Transverse colon (tissue), 4 donors: ENCODE results near the gene KPRP.

Source experiments
- CTCF ChIP-seq, 5 experiments: fragments of 200-600 bp in 3 of 5; fragments of 450-650 bp in 2 of 5; sonication (generic) in 3 of 5; IDR thresholded peaks; 1 replicate in 2 of 5; 2 replicates in 3 of 5; pipeline ENCODE4 v1.5.1; 2016 to 2017; ENCODE audit warnings: antibody characterized with exemption in 5 of 5, inconsistent platforms in 3 of 5, mild to moderate bottlenecking in 2 of 5, moderate library complexity in 1 of 5
- EP300 ChIP-seq: sonication (generic); formaldehyde crosslinking; IDR thresholded peaks from one replicate; pipeline ENCODE4 v1.6.1; 2017; ENCODE audit warnings: antibody characterized with exemption, low read depth
- POLR2A ChIP-seq: fragments of 450-650 bp; IDR thresholded peaks from one replicate; pipeline ENCODE4 v1.6.1; 2016; ENCODE audit warnings: antibody characterized with exemption, mild to moderate bottlenecking, moderate library complexity
- POLR2AphosphoS5 ChIP-seq, 3 donors: sonication (generic); formaldehyde crosslinking; IDR thresholded peaks; one replicate each; pipeline ENCODE4 v1.6.1; 2016; ENCODE audit warnings: antibody characterized with exemption in 3 of 3

DNA sequence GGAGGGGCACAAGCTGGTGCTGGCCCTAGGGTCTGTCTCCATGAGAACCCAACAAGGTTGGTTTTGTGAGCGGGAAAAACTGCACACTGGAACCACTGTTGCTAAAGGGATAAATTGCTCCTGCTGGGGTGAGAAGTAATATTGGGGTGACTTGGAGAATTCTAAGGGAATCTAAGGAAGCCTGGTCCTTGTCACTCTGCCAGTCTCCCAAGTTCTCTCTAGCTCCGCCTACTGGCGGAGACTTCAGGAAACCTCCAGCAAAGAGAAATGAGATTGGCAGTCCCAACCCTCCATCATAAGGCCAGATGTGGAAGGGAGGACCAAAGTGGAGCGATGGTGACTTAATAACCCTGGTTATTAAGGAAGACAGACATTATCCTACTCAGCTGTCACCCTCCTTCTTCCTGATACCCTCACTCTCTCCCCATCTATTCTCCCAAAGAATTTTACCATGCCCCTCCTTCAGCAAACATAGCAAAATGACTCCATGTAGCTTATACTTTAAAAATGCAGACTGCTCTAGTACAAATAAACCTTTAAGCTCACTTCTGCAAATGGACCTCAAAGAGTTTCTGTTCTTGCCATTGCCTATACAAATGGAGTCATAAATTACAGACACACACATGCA is 19.8 kb downstream of the KPRP start:
- TF ChIP-seq POLR2AphosphoS5 (IDR thresholded peaks at IDR 0.05) (no peak), CTCF (IDR thresholded peaks at IDR 0.05) (no peak), EP300 (no peak), POLR2A (no peak)
